Measurements from ENCODE around the gene F2RL3.
"Not testable (repeated sequence)": the region's sequence is repeated elsewhere in the genome, so short reads cannot be mapped to it uniquely, and the experiment has no call there.

F2RL3 gene

GRCh38 chr19:16928351-16928750 lies 39.6 kb downstream of the F2RL3 start:
- DNase-seq: no peak

GRCh38 chr19:16928916-16929315 lies 40.1 kb downstream of the F2RL3 start:
- DNase-seq: no peak

DNA sequence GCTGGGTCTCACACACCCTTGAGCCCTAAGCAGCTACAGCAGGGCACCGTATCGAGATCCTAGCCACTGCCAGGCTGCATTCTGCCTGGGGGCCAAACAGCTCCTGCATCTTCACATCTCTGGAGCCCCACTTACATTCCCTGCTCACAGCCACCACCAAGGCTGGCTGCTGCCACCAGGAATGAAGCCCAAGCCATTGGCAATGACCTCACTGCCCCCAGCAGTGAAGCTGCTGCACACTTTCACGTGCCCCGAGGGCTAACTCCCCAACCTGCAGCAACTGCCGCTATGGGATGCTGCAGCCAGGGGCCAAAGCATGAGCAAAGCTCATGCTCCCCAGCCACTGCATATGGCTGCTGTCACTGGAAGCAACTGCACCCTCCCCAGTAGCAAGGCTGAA lies 42.0 kb downstream of the F2RL3 start:
- no peak for DNase-seq

- no peak for DNase-seq
Measured at GRCh38 chr19:16931306-16931705, 42.5 kb downstream of the F2RL3 start.

- no peak for DNase-seq
Measured at GRCh38 chr19:16934489-16934888, 45.7 kb downstream of the F2RL3 start.

GRCh38 chr19:16936901-16937300 lies 48.1 kb downstream of the F2RL3 start:
- no peak for DNase-seq

- not testable (repeated sequence) for DNase-seq
Measured at GRCh38 chr19:16937796-16938195, 49.0 kb downstream of the F2RL3 start.

- no peak for DNase-seq
Measured at GRCh38 chr19:16938211-16938610, 49.4 kb downstream of the F2RL3 start.

- DNase-seq: not testable (repeated sequence)
Measured at GRCh38 chr19:16940063-16940462, 51.3 kb downstream of the F2RL3 start.

DNA sequence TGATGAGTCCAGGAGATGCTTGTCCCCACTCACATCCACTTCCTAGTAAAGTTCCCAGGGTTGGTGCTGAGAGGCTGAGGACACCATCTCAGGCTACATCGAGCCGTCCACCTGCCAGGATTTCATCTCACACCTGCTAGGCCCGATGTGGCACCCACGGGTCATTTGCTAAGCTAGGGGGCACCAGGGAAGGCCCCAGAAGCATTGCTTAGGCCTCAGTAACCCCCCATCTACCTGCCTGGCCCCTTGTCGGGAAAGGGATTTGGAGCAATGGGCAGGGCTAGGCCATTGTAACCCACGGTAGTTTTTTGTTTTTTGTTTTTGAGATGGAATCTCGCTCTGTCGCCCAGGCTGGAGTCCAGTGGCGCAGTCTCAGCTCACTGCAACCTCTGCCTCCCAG lies 51.8 kb downstream of the F2RL3 start:
- DNase-seq: no peak
